Suprapubic skin (tissue), 4 donors: Measurements from ENCODE around the gene TMEM126A. TPM values are rescaled to one million over a fixed set of nuclear protein-coding genes. Genes with fewer than 3 reads are reported as not detected.
"Not testable (repeated sequence)": the region's sequence is repeated elsewhere in the genome, so short reads cannot be mapped to it uniquely, and the experiment has no call there.

Source experiments
- DNase-seq, 2 donors: peaks; one replicate each; pipeline ENCODE4 v3.0.0-alpha.2; 2019; ENCODE audit warnings: low spot score in 2 of 2
- H3K27ac ChIP-seq: fragments of 200-600 bp; sonication (generic); one replicate; pipeline ENCODE4 v1.5.1; 2019
- H3K27me3 ChIP-seq: fragments of 200-600 bp; sonication (generic); one replicate; pipeline ENCODE4 v1.5.1; 2019
- H3K36me3 ChIP-seq: fragments of 200-600 bp; sonication (generic); one replicate; pipeline ENCODE4 v1.5.1; 2019
- H3K4me1 ChIP-seq: fragments of 200-600 bp; sonication (generic); one replicate; pipeline ENCODE4 v1.5.1; 2019
- H3K4me3 ChIP-seq: fragments of 200-600 bp; sonication (generic); one replicate; pipeline ENCODE4 v1.5.1; 2019; ENCODE audit warnings: mild to moderate bottlenecking
- H3K9me3 ChIP-seq: fragments of 200-600 bp; sonication (generic); one replicate; pipeline ENCODE4 v1.5.1; 2019
- EP300 ChIP-seq: sonication (generic); formaldehyde crosslinking; IDR thresholded peaks from one replicate; pipeline ENCODE4 v1.6.1; 2017; ENCODE audit warnings: antibody characterized with exemption
- POLR2A ChIP-seq, 2 donors: fragments of 450-650 bp; IDR thresholded peaks; one replicate each; pipeline ENCODE4 v1.6.1; 2017; ENCODE audit warnings: antibody characterized with exemption in 2 of 2, mild to moderate bottlenecking in 2 of 2, moderate library complexity in 2 of 2
- POLR2AphosphoS5 ChIP-seq, 3 donors: sonication (generic); formaldehyde crosslinking; IDR thresholded peaks; one replicate each; pipeline ENCODE4 v1.6.1; 2017; ENCODE audit warnings: antibody characterized with exemption in 3 of 3
- WGBS: methylation state at CpG from one replicate; pipeline ENCODE4 v1.1.5; 2018; 5-methylcytosine and 5-hydroxymethylcytosine counted together
- total RNA-seq, 4 donors: library from RNA; depleted of rRNA; stranded (reverse); fragments of >200 nt; gene quantifications; one replicate each; pipeline ENCODE4 v1.1.0, GENCODE V29; 2016
- TF ChIP-seq, protein P1 (sequence below), 2 donors: fragments of 200-600 bp in 1 of 2; fragments of 450-650 bp in 1 of 2; sonication (generic) in 1 of 2; IDR thresholded peaks; one replicate each; pipeline ENCODE4 v1.5.1; 2016 to 2019; ENCODE audit warnings: antibody characterized with exemption in 2 of 2, mild to moderate bottlenecking in 1 of 2, moderate library complexity in 1 of 2

TMEM126A gene
- 10 to 100 TPM; 13.9 to 19.4 (median 15.9) TPM for total RNA-seq

DNA sequence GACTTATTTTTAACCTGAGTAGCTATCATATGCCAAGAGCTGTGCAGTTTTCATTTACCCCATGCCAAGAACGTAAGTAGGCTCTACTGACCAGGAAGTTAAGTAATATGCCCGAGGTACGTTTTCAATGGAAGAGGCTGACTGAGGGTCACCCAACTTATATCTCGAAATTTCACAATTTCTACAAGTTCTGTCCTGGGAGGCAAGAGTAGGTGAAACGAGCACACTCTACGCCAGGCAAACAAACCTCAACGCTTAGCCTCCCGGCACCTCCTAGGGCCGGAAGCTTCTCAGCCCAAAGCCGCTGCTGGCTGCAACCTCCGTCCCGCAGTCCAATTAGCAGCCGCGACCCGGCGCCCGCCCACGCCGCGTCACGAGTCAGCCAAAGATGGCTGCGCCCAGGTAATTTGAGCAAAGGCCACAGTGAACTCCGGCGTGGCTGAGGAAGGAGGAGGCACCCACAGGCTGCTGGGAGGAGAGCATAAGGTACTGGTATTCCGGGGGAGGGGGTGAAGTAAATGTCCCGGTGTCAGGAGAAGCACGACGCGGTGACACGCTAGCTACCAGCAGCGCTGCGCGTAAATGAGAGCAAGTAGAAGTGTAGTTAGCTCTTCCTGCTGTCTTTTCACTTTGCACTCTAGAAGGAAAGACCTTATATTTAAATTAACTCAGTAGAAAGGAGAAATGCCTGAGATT, at the start of gene TMEM126A:
Gene TMEM126A, plus strand, starts transcription at position 364 of the 696 bp plus-strand sequence. CDS start 2,289 bp downstream, outside the sequence.
- Histone ChIP-seq H3K4me1 (peaks cover 28% of the 10 kb centered on the region), H3K27ac (peak within 1 kb of the TSS; percentile 82), H3K9me3 (no peaks in the 10 kb centered on the region), H3K36me3 (peaks cover 7% of the 10 kb centered on the region), H3K4me3 (peak within 1 kb of the TSS; percentile 71), H3K27me3 (no peaks in the 10 kb centered on the region)
- TF ChIP-seq POLR2A (IDR thresholded peaks at IDR 0.05) (peak in 1 of 2 donors; percentile 57), POLR2AphosphoS5 (IDR thresholded peaks at IDR 0.05) (peak in 2 of 3 donors; percentile 22 to 76), EP300 (no peak)
- TF ChIP-seq, protein P1, sequence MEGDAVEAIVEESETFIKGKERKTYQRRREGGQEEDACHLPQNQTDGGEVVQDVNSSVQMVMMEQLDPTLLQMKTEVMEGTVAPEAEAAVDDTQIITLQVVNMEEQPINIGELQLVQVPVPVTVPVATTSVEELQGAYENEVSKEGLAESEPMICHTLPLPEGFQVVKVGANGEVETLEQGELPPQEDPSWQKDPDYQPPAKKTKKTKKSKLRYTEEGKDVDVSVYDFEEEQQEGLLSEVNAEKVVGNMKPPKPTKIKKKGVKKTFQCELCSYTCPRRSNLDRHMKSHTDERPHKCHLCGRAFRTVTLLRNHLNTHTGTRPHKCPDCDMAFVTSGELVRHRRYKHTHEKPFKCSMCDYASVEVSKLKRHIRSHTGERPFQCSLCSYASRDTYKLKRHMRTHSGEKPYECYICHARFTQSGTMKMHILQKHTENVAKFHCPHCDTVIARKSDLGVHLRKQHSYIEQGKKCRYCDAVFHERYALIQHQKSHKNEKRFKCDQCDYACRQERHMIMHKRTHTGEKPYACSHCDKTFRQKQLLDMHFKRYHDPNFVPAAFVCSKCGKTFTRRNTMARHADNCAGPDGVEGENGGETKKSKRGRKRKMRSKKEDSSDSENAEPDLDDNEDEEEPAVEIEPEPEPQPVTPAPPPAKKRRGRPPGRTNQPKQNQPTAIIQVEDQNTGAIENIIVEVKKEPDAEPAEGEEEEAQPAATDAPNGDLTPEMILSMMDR (IDR thresholded peaks at IDR 0.05) = no peak
- 1% methylated on average over 33 of the region's 33 CpGs for WGBS
- peak; percentile 93 to 94 for DNase-seq

DNA sequence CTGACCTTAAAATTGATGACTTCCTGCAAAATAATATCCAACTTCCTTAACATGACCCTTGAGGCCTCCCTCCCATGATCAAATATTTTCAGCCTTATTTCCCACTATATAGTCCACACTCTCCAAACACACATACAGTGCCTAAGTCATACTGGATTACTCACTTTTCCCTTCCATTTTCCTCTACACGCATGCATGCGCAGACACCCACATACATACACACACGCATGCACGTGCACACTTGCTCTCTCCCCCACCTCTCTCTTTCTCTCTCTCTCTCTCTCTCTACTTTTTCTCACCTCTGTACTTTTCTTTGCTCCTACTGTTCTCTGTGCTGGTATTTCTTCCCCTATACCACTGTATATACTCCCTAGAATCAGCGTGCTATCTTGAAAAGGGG, 48.7 kb upstream of the TMEM126A start:
- Histone ChIP-seq H3K27ac (no peak overlapping the region), H3K4me3 (no peak overlapping the region), H3K27me3 (no peaks in the 10 kb centered on the region), H3K36me3 (no peaks in the 10 kb centered on the region), H3K4me1 (no peaks in the 10 kb centered on the region), H3K9me3 (no peaks in the 10 kb centered on the region)
- WGBS = 68% methylated on average over 5 of the region's 5 CpGs
- no peak for DNase-seq
- TF ChIP-seq POLR2A (IDR thresholded peaks at IDR 0.05) (no peak), POLR2AphosphoS5 (IDR thresholded peaks at IDR 0.05) (no peak), EP300 (no peak)
- TF ChIP-seq, protein P1 (IDR thresholded peaks at IDR 0.05) = no peak

DNA sequence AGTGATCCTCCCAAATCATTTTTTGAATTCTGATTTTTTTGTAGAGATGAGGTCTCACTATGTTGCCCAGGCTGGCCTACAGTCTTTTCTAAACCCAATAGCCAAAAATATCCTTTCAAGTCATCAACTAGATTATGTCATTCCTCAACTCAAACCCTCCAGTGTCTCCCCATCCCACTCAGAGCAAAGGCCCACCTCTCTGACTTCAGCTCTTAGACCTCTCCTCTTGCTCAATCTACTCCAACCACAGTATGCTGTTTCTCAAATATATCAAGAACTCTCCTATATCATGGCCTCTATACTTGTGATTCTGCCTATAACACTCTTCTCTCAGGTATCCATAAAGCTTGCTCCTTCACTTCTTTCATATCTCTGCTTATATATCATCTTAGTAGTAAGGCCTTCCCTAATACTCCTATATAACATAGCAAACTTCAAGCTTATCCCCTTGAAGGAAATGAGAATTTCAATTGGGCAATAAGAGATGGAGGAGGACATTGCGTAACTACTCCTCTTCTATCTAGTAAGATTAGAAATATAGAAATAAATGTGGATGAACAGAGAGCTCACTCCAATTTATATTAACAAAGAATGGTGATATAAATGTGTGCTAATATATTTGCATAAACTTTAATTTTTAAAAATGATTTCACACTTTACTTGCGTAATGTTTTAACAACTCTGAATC, 45.1 kb upstream of the TMEM126A start:
- Histone ChIP-seq H3K27ac (no peak overlapping the region), H3K4me1 (no peaks in the 10 kb centered on the region), H3K27me3 (no peaks in the 10 kb centered on the region), H3K36me3 (no peaks in the 10 kb centered on the region), H3K9me3 (no peaks in the 10 kb centered on the region), H3K4me3 (no peak overlapping the region)
- DNase-seq = no peak
- TF ChIP-seq EP300 = no peak
- TF ChIP-seq POLR2AphosphoS5 (IDR thresholded peaks at IDR 0.05) = no peak
- TF ChIP-seq, protein P1 (IDR thresholded peaks at IDR 0.05) = no peak
- TF ChIP-seq POLR2A (IDR thresholded peaks at IDR 0.05) = no peak
- 96% methylated on average over 2 of the region's 2 CpGs for WGBS

DNA sequence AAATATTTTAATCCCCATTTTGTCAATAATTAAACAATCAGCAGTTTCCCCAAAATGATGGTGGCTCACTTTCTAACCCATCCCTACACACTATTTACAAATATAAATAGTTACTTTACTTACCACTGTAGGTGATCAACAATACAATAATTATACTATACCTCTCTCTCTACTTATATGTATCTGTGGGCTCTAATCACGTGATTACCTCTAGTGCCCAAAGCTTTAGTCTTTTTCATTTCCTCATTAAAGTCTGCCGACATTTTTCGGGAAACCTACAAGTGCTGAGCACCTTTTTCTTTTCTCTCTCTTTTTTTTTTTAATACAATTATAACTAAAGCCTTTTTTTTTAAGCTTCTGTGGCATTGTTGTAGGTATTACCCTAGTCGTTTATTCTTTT, 44.5 kb upstream of the TMEM126A start:
- Histone ChIP-seq H3K27ac (no peak overlapping the region), H3K9me3 (no peaks in the 10 kb centered on the region), H3K4me1 (no peaks in the 10 kb centered on the region), H3K36me3 (no peaks in the 10 kb centered on the region), H3K4me3 (no peak overlapping the region), H3K27me3 (no peaks in the 10 kb centered on the region)
- 90% methylated on average over 4 of the region's 4 CpGs for WGBS
- TF ChIP-seq, protein P1 (IDR thresholded peaks at IDR 0.05) = no peak
- TF ChIP-seq POLR2A (IDR thresholded peaks at IDR 0.05) (no peak), EP300 (no peak), POLR2AphosphoS5 (IDR thresholded peaks at IDR 0.05) (no peak)
- DNase-seq = no peak

DNA sequence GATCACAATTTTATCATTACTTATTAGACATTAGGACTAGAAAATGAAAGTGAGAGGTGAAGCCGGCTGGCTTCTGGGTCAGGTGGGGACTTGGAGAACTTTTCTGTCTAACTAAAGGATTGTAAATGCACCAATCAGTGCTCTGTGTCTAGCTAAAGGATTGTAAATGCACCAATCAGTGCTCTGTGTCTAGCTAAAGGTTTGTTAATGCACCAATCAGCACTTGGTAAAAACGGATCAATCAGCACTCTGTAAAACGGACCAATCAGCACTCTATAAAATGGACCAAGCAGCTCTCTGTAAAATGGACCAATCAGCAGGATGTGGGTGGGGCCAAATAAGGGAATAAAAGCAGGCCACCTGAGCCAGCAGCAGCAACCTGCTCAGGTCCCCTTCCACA, 41.5 kb upstream of the TMEM126A start:
- not testable (repeated sequence) for DNase-seq, H3K27me3 ChIP-seq, H3K36me3 ChIP-seq, H3K9me3 ChIP-seq, H3K27ac ChIP-seq, H3K4me3 ChIP-seq, H3K4me1 ChIP-seq
- WGBS = 92% methylated on average over 3 of the region's 3 CpGs

DNA sequence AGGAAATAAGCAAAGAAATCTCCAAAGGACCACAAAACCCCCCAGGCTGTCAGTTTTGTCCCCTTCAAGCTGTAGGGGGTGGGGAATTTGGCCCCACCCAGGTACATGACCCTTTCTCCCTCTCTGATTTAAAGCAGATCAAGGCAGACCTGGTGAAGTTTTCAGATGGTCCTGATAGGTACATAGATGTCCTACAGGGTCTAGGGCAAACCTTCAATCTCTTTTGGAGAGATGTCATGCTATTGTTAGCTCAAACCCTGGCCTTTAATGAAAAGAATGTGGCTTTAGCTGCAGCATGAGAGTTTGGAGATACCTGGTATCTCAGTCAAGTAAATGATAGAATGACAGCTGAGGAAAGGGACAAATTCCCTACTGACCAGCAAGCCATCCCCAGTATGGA, 39.1 kb upstream of the TMEM126A start:
- not testable (repeated sequence) for DNase-seq, H3K36me3 ChIP-seq, H3K27ac ChIP-seq, H3K4me1 ChIP-seq, H3K4me3 ChIP-seq, H3K27me3 ChIP-seq, H3K9me3 ChIP-seq

DNA sequence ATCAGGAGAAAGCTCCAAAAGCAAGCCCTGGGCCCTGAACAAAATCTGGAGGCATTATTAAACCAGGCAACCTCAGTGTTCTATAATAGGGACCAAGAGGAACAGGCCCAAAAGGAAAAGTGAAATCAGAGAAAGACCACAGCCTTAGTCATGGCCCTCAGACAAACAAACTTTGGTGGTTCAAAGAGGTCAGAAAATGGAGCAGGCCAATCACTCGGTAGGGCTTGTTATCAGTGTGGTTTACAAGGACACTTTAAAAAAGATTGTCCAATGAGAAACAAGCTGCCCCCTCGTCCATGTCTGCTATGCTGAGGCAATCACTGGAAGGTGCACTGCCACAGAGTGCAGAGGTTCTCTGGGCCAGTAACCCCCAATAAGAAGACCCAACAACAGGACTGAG, 38.5 kb upstream of the TMEM126A start:
- WGBS = 83% methylated on average over 2 of the region's 2 CpGs
- H3K4me3 ChIP-seq, H3K27ac ChIP-seq, DNase-seq, H3K4me1 ChIP-seq, H3K36me3 ChIP-seq, H3K9me3 ChIP-seq, H3K27me3 ChIP-seq: not testable (repeated sequence)

DNA sequence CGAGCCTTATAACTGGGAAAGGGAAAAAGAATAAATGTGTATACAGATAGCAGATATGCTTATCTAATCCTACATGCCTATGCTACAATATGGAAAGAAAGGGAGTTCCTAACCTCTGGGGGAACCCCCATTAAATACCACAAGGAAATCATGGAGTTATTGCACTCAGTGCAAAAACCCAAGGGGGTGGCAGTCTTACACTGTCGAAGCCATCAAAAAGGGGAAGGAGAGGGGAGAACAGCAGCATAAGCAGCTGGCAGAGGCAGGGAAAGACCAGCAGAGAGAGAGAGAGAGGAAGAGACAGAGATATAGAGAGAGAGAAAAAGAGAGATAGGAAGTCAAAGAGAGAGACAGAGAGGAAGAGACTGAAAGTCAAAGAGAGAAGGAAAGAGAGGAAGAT, 36.1 kb upstream of the TMEM126A start:
- 95% methylated on average over 2 of the region's 2 CpGs for WGBS
- not testable (repeated sequence) for H3K4me3 ChIP-seq, H3K9me3 ChIP-seq, DNase-seq, H3K27me3 ChIP-seq, H3K4me1 ChIP-seq, H3K36me3 ChIP-seq, H3K27ac ChIP-seq
